ENCODE results near the gene CDK12. TPM values are rescaled to one million over a fixed set of nuclear protein-coding genes. Genes with fewer than 3 reads are reported as not detected.

CDK12 gene
- total RNA-seq, 2 donors from 2014 or later, result 17.4 to 25.1 TPM

DNA sequence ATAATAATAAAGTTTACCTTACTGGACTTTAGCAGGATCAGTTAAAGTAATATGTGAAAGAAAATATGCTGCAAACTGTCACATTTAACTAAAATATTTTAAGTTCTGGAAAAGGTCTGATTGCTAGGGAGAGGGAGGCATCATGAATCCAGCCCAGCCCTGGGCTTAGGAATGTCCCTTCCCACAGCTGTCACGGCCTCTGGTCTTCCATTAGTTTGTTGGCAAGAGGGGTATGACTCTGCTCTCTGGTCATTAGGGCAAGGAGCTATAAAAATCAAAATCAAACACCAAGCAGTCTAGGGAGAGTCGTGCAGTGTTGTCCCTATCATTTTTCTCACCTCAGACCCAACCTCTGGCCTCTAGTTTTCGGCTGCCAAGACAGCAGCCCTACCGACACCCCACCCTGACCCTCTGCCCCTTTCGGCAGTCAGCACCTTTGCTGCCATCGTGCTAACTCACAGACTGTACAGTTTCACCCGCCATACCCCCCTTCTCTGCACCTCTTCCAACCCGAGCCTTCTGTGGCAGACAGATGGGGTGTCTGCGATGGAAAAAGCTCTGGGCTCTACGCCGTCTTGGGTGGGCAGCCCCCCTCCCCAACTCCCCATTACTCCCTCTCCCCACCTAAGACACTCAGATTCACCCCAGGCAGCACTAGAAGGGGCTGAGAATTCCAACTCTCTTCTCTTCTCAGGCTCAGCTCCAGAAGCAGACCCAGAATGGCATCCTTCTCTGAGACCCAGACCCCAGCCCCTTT lies 105.0 kb downstream of the CDK12 start:
- no peaks in the 10 kb centered on the region for H3K36me3 ChIP-seq (replicated peaks in 1 of 2; ENCODE audit: insufficient read depth in 1 of 2, low read depth in 2 of 2)

GRCh38 chr17:39568702-39569101 lies 107.4 kb downstream of the CDK12 start:
- ATAC-seq (no peak), DNase-seq (no peak)
- H3K27ac ChIP-seq, result no peak overlapping the region
- H3K9me3 ChIP-seq, result no peaks in the 10 kb centered on the region
- TF ChIP-seq POLR2A (IDR thresholded peaks at IDR 0.05), result no peak
- H3K4me3 ChIP-seq, result no peak overlapping the region
- 83 to 85% methylated on average over 9 of the region's 9 CpGs for WGBS, 2 donors
- H3K36me3 ChIP-seq (replicated peaks in 1 of 2; ENCODE audit: insufficient read depth in 1 of 2, low read depth in 2 of 2), result no peaks in the 10 kb centered on the region
- no peaks in the 10 kb centered on the region for H3K27me3 ChIP-seq
- intact Hi-C loops (cut with DNase I), result no loop called here
- peaks cover 5% of the 10 kb centered on the region for H3K4me1 ChIP-seq

More for the DNA sequence above, 105.0 kb downstream of the CDK12 start:
- Histone ChIP-seq H3K4me3 (no peak overlapping the region), H3K9me3 (no peaks in the 10 kb centered on the region), H3K27me3 (no peaks in the 10 kb centered on the region), H3K27ac (no peak overlapping the region), H3K4me1 (no peaks in the 10 kb centered on the region)
- intact Hi-C loops (cut with DNase I), result no loop called here
- ATAC-seq (no peak), DNase-seq (no peak)
- no peak for TF ChIP-seq CTCF (IDR thresholded peaks at IDR 0.05)
- no peak for TF ChIP-seq POLR2A (IDR thresholded peaks at IDR 0.05)
- 83 to 87% methylated on average over 11 of the region's 11 CpGs for WGBS, 2 donors

GRCh38 chr17:39569126-39569525 lies 107.8 kb downstream of the CDK12 start:
- Histone ChIP-seq H3K27me3 (no peaks in the 10 kb centered on the region), H3K36me3 (replicated peaks in 1 of 2; ENCODE audit: insufficient read depth in 1 of 2, low read depth in 2 of 2) (no peaks in the 10 kb centered on the region), H3K4me3 (no peak overlapping the region), H3K9me3 (no peaks in the 10 kb centered on the region), H3K27ac (no peak overlapping the region), H3K4me1 (peaks cover 8% of the 10 kb centered on the region)
- 69 to 85% methylated on average over 1 of the region's 1 CpG for WGBS, 2 donors
- DNase-seq (no peak), ATAC-seq (no peak)
- TF ChIP-seq CTCF (IDR thresholded peaks at IDR 0.05) (no peak), POLR2A (IDR thresholded peaks at IDR 0.05) (no peak)
- intact Hi-C loops (cut with DNase I), result no loop called here

DNA sequence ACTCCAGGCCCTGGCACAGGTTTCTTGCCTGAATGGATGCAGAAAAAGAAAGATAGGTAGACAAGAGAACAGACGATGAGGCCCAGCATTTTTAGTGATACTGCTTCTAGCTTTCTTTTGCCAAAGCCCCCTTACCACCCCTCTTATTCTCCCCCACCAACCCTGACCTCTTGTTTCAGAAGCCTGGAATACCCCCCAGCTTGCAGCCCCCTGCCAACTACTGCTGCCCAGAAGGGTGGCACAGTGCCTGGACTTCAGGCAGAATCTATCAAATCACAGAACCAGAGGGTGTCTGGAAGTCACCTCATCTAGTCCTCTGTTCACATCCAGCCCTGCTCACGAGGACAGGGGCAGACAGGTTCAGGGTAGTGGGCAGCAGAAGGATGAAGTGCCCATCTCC lies 110.8 kb downstream of the CDK12 start:
- DNase-seq, result no peak
- Histone ChIP-seq H3K27ac (no peak overlapping the region), H3K36me3 (replicated peaks in 1 of 2; ENCODE audit: insufficient read depth in 1 of 2, low read depth in 2 of 2) (no peaks in the 10 kb centered on the region), H3K4me3 (no peak overlapping the region), H3K4me1 (peaks cover 10% of the 10 kb centered on the region), H3K9me3 (no peaks in the 10 kb centered on the region), H3K27me3 (no peaks in the 10 kb centered on the region)
- intact Hi-C loops (cut with DNase I), result no loop called here
- 84 to 86% methylated on average over 2 of the region's 2 CpGs for WGBS, 2 donors
- TF ChIP-seq CTCF (IDR thresholded peaks at IDR 0.05) (no peak), POLR2A (IDR thresholded peaks at IDR 0.05) (no peak)
- no peak for ATAC-seq

DNA sequence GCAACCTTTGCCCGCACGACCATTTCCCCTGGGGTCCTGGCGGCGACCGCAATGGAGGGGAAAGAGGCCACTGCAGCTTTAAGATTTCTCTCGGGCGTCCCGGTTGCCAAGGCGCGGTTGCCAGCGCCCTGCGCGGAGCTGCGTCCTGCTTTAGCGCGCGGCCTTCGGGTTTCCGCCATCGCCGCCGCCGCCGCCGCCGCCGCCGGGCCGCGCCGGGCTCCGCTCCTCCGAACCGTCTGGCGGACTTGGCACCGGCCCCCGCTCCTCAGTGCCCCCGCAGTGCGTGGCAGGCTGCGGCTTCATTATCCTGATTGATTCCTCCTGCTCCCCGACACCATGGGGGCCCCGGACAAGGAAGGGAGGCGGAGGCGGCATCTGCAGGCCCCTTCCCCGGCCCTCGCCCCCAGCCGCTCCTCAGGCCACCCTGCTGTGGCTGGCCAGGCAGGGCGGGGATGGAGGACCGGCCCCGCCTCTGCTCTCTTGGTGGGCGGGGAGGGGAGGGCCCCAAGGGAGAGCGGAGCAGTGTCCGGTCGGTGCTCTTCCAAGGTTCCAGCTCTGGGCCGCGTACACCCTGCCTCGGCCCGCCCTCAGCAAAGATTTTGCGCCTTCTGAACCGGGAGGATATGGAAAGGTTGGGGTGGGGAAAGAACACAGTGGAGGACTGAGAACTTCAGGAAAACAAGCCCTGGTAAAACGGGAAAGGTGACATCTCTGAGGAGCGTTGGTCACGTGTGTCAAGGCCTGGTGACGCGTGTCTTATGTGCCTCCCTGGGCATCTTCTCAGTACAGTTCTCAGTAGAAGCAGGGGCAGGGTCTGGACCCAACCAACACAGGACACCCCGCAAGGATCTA lies 112.4 kb downstream of the CDK12 start:
- Histone ChIP-seq H3K36me3 (replicated peaks in 1 of 2; ENCODE audit: insufficient read depth in 1 of 2, low read depth in 2 of 2) (no peaks in the 10 kb centered on the region), H3K9me3 (no peaks in the 10 kb centered on the region), H3K27ac (peak overlapping the region; percentile 42 to 81 (median 72)), H3K4me3 (peak overlapping the region; percentile 40 to 43), H3K27me3 (no peaks in the 10 kb centered on the region), H3K4me1 (peaks cover 11% of the 10 kb centered on the region)
- WGBS, 2 donors, result 3 to 4% methylated on average over 34 to 65 of the region's 66 CpGs
- peak; percentile 65 to 77 (median 68) for DNase-seq
- ATAC-seq, result peak; percentile 84
- intact Hi-C loops (cut with DNase I), result no loop called here
- peak in 1 of 7 experiments; percentile 12 for TF ChIP-seq CTCF (IDR thresholded peaks at IDR 0.05)
- peak; percentile 14 to 50 (median 46) for TF ChIP-seq POLR2A (IDR thresholded peaks at IDR 0.05)

Data from body of pancreas (tissue), 4 donors.